HG02623 (cell line): ENCODE data around the gene SDK1.
"Not testable (repeated sequence)": the region's sequence is repeated elsewhere in the genome, so short reads cannot be mapped to it uniquely, and the experiment has no call there.

ENCODE experiments used
- ATAC-seq: cut with Tn5 transposase; IDR thresholded peaks from one replicate; pipeline ENCODE4 v1.9.1; 2021; ENCODE audit warnings: moderate library complexity; ENCODE audit not compliant: unreplicated experiment

Gene SDK1

DNA sequence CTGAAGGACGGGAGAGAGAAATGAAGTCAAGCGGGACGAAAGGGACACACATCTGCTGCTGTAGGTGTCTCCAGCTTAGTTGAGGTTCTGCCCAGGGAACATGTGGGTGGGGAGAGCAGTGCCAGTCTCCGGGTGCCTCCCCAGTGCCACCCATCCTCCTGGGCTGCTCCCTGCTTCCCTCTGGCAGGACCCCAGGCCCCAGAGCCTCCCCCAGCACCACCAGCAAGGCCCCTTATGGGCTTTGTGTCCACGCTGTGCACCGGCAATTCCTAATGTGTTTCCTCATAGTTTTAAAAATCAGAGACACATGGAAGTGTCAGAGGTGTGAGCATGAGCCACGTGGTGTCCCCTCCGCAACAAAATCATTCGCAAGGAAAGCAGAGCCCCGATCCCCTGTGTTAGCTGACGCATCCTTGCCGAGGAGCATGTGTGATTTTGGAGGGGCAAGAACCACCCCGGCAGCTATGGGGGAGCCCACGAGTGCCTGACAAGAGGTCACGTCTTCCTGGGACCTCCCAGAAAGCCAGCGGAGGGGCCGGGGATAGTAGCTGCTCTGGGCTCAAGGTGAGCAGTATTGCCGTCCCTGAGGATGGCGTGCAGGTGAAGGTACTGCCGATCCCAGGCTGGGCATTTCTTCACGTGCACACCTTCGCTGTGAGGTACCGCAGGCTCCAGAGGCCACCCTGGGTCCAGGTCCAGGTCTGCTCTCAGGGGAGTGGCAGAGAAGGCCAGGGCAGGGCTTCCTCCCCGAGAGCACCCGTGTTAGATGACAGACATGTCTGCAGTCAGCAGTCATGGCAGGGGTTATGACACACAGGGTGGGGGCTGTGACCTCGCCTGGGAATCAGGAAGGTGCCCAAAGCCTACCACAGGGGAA lies 932.8 kb downstream of the SDK1 start:
- ATAC-seq = no peak

DNA sequence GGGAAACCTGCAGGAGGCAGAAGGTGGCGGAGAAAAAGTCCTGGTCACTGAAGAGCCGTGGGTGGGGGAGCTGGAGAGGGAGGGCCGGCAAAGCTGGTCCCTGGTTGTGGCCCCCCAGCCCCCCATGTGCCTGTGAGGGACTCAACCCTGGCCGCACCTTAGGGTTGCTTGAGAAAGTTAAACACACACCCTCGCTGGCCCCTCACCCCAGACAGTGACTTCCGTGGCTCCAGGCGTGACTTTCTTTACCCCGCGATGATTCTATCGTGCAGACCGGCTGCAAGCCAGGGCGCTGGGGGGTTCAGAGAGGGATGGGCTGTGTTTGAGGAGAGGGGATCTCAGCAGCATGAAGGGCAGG lies 933.4 kb downstream of the SDK1 start:
- ATAC-seq = no peak

- no peak for ATAC-seq
Observed at GRCh38 chr7:4234886-4235285, 933.8 kb downstream of the SDK1 start.

DNA sequence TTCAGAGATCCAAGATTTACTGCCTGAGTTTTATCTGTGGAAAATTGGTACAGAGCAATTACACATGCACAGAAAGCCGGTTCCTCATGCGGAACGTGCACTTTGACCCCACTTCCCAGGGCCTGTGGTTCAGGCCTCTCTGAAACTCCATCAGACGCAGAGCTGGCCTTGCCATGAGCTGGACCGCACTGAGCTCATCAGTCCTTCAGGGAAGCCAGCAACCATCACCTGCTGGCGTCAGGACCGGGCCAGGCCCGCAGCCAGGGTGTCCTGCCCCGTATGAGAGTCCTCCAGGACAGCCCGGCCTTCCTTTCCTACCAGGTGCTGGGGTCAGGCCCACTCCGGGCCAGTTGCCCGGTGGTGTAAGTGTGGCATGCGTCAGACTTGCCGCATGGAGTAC lies 934.5 kb downstream of the SDK1 start:
- no peak for ATAC-seq

GRCh38 chr7:4236389-4236788 lies 935.3 kb downstream of the SDK1 start:
- no peak for ATAC-seq

GRCh38 chr7:4236873-4237272 lies 935.8 kb downstream of the SDK1 start:
- not testable (repeated sequence) for ATAC-seq

- no peak for ATAC-seq
Observed at GRCh38 chr7:4237296-4238235, 936.5 kb downstream of the SDK1 start.

DNA sequence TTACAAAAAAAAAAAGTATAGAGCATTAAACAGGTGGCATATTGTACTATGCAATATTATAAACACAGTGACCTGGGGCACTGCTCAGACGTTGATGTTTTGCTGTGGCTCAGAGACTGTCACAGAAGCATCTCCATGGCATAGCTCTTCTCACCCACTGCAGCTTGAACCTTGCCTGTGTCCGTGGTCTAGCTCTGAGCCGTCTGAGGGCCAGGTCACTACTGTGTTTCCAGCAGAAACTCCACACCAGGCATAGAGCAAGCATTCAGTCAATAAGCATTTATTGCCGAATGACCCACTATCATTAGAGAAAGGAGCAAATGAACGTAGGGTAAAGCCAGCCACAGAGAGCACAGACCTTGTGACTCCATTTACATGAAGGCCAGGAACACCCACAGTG lies 937.8 kb downstream of the SDK1 start:
- ATAC-seq = no peak

- no peak for ATAC-seq
Observed at GRCh38 chr7:4240042-4240441, 939.0 kb downstream of the SDK1 start.

GRCh38 chr7:4240520-4241303 lies 939.7 kb downstream of the SDK1 start:
- ATAC-seq = no peak

GRCh38 chr7:4241304-4241612 lies 940.2 kb downstream of the SDK1 start:
- no peak for ATAC-seq

DNA sequence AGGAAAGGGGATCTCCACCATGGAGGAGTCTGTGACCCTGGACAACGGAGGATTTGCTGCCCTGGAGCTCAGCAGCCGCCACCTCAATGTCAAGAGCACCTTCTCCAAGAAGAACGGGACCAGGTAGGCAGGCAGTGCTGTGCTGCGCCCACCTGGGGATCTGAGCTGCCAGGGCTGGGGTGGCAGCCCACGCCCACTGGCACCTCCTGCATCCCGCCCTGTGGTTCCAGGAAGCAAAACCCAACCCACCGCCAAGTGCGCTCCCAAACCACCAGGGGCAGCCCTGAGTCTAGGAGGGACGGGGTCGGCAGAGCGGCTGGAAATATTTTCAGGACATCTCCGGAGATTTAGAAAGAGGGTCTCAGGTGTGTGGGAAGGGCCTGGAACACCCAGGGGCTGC lies 940.7 kb downstream of the SDK1 start:
- ATAC-seq = no peak

GRCh38 chr7:4242706-4243105 lies 941.7 kb downstream of the SDK1 start:
- ATAC-seq = no peak

DNA sequence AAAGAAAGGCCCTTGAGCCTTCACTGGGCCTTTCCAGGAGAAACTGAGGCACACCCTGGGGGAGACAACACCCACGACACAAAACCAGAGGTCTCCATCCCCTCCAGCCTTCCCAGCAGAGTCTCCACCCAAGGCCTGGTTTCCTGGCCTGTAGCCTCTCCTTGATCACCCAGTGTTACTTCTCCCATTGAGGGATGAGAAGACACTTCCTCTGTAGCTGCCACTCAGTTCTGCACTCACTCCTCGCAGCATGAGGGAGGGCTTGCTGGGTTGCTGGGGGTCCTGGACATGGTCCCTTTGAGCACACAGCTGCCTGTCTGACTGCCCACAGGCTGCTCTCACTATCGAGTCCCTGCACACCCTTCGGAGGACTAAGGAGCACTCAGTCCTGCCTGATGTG lies 943.0 kb downstream of the SDK1 start:
- ATAC-seq = no peak

GRCh38 chr7:4244635-4245034 lies 943.6 kb downstream of the SDK1 start:
- ATAC-seq = no peak

DNA sequence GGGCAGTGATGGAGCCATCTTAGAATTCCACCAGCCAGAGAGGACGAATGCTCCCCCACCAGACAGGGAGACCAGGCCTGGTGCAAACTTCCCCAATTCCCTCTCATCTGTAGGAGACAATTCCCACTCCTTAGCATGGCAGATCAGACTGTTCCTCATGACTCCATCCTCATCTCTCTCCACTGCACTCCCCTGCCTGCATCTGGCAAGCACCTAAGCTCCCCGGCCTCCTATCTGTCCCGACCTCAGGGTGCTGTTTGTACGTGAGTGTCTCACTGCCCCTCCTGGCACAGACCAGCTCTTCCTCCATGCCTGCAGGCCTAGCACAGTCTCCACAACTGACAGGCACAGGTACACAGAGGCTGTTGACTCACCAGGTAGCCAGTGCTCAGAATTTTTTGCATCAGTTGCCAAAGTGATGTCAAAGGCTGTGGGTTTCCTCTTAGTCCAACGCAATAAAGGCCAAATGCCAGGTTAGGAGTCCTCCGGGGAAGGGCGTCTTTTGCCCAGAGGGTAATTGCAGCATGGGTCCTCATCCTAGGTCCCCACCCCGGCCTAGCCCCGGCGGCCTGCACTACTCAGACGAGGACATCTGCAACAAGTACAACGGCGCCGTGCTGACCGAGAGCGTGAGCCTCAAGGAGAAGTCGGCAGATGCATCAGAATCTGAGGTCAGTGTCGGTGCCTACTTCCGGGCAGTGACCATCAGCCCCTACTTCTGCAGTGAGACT lies 944.2 kb downstream of the SDK1 start:
- ATAC-seq = no peak

DNA sequence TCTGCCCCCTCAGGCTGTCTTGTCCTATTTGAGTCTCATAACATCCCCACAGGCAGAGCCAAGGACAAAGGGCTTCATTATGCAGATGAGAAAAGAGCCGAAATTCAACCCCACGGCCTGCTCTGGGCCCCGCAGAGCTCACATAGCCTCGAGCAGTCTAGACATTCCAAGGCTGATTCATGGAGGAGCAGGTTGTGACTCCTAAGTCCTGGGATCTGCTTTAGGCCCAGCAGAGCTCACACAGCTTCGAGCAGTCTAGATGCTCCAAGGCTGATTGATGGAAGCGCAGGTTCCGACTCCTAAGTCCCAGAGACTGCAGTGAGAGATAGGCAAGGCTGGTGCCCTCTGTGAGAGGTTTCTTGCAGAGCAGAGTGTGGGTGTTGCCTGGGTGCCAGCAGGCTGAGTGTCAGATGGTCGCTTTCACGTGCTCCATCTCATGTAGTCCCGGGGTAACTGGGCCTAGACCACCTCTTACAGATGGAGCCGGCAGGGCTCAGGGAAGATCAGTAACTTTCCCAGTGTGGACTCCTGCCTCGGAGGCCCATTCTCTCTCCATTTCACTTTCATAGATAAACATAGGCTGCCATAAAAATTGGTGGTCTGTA lies 944.9 kb downstream of the SDK1 start:
- ATAC-seq = no peak

DNA sequence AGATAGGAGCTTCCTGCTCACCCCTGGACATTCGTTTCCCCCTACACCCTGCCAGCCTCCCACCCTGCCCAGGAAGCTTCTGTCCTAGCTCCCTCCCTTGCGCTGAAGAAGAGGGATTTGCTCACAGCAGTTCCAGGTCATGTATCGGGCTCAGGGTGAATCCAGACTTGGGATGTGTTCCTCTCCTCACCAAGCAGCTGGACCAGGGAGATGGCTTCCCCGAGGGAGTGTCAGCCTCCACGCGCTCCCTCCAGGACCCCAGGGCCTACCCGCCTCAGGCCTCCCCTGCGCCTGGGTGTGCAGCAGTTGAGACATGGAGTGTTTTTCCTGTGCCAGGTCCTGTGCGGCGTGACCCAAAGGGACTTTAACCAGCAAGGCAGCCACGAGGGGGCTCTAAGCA lies 945.5 kb downstream of the SDK1 start:
- ATAC-seq = no peak

- no peak for ATAC-seq
Observed at GRCh38 chr7:4247106-4247876, 946.2 kb downstream of the SDK1 start.

DNA sequence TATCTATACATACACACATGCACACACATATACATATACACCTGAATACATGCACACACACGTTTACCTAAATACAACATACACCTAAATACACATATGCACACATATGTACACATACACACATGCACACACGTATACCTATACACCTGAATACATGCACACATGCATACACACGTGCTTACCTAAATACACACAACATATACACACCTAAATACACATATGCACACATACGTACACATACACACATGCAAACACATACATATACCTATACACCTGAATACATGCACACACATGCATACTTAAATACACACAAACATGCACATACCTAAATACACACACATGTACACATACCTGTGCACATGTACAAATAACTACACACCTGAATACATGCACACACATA lies 947.2 kb downstream of the SDK1 start:
- ATAC-seq = no peak
